IMR-90 (cell line): Measurements from ENCODE around the gene STUB1. TPM values are rescaled to one million over a fixed set of nuclear protein-coding genes. Genes with fewer than 3 reads are reported as not detected.

Experiments
- ATAC-seq: fragments of 200-7000 bp; cut with Tn5 transposase; 2 replicates; pipeline ENCODE4 v1.9.1; 2020; ENCODE audit warnings: low read depth, mild to moderate bottlenecking, moderate library complexity
- BruUV-seq: library from RNA; stranded (reverse); fragments of 400-500 nt; replicated peaks from 2 replicates; lab custom pipeline; 2021; lab: Mats Ljungman, UMichigan
- CTCF ChIA-PET: fragments of 300-600 bp; formaldehyde crosslinking; extraction: SDS; loops from one replicate; lab custom pipeline; 2021; ENCODE audit warnings: antibody characterized with exemption; lab: Yijun Ruan, JAX
- POLR2A ChIA-PET: fragments of 300-600 bp; sonication (Branson Sonifier 250); formaldehyde crosslinking; loops from one replicate; lab custom pipeline; 2022; ENCODE audit warnings: antibody characterized with exemption; ENCODE audit not compliant: unreplicated experiment; lab: Charles Lee
- DNase-seq: peaks from one replicate; pipeline ENCODE4 v3.0.0; 2013
- H2AFZ ChIP-seq: replicated peaks from 2 replicates; pipeline ENCODE3; 2013; ENCODE audit warnings: low read length, mild to moderate bottlenecking; ENCODE audit not compliant: poor library complexity
- H2AK5ac ChIP-seq: 2 replicates; pipeline ENCODE4 v1.6.1; 2013; ENCODE audit warnings: low read depth, low read length, inconsistent platforms
- H2AK9ac ChIP-seq: replicated peaks from 2 replicates; pipeline ENCODE3; 2013; ENCODE audit warnings: mild to moderate bottlenecking, low read depth, low read length, moderate library complexity; ENCODE audit not compliant: poor library complexity
- H2BK120ac ChIP-seq: 2 replicates; pipeline ENCODE4 v1.6.1; 2013; ENCODE audit warnings: low read depth, low read length, inconsistent platforms
- H2BK15ac ChIP-seq: 3 replicates; pipeline ENCODE4 v1.6.1; 2013; ENCODE audit warnings: low read depth, low read length, inconsistent platforms
- H2BK20ac ChIP-seq: 2 replicates; pipeline ENCODE4 v1.6.1; 2013; ENCODE audit warnings: low read depth, mild to moderate bottlenecking, inconsistent platforms, low read length, moderate library complexity
- H2BK5ac ChIP-seq: 2 replicates; pipeline ENCODE4 v1.6.1; 2013; ENCODE audit warnings: mild to moderate bottlenecking, low read depth, low read length, inconsistent platforms; ENCODE audit not compliant: poor library complexity, severe bottlenecking
- H3K14ac ChIP-seq: replicated peaks from 2 replicates; pipeline ENCODE4 v1.6.1; 2013; ENCODE audit warnings: low read depth, low read length, inconsistent platforms
- H3K18ac ChIP-seq: 2 replicates; pipeline ENCODE4 v1.6.1; 2013; ENCODE audit warnings: low read depth, low read length, control low read depth
- H3K23ac ChIP-seq: 2 replicates; pipeline ENCODE4 v1.6.1; 2013; ENCODE audit warnings: low read depth, low read length, inconsistent platforms
- H3K27ac ChIP-seq: 2 replicates; pipeline ENCODE4 v1.5.1; 2013; ENCODE audit warnings: mild to moderate bottlenecking, control low read depth, low read length; ENCODE audit not compliant: insufficient read depth
- H3K27me3 ChIP-seq: 2 replicates; pipeline ENCODE4 v1.6.1; 2013; ENCODE audit warnings: low read length; ENCODE audit not compliant: control insufficient read depth, insufficient read depth
- H3K36me3 ChIP-seq: 2 replicates; pipeline ENCODE4 v1.6.1; 2013; ENCODE audit warnings: low read length, mixed read lengths; ENCODE audit not compliant: control insufficient read depth, insufficient read depth
- H3K4ac ChIP-seq: 2 replicates; pipeline ENCODE4 v1.6.1; 2013; ENCODE audit warnings: low read depth, low read length, inconsistent platforms
- H3K4me1 ChIP-seq: 2 replicates; pipeline ENCODE4 v1.6.1; 2013; ENCODE audit warnings: low read length, mixed read lengths; ENCODE audit not compliant: control insufficient read depth, insufficient read depth
- H3K4me2 ChIP-seq: 2 replicates; pipeline ENCODE4 v1.6.1; 2013; ENCODE audit warnings: low read depth, mild to moderate bottlenecking, control low read depth, low read length, moderate library complexity
- H3K4me3 ChIP-seq: 2 replicates; pipeline ENCODE4 v1.5.1; 2013; ENCODE audit warnings: low read depth, mild to moderate bottlenecking, control low read depth, low read length, moderate library complexity; ENCODE audit not compliant: insufficient read depth
- H3K56ac ChIP-seq: 2 replicates; pipeline ENCODE4 v1.6.1; 2013; ENCODE audit warnings: low read length, inconsistent platforms; ENCODE audit not compliant: insufficient read depth; ENCODE audit errors: extremely low read depth
- H3K79me1 ChIP-seq, 2 experiments: 2 replicates each; pipeline ENCODE4 v1.6.1; 2013; ENCODE audit warnings: low read length in 2 of 2, inconsistent platforms in 1 of 2, low read depth in 1 of 2
- H3K9ac ChIP-seq: 2 replicates; pipeline ENCODE4 v1.6.1; 2013; ENCODE audit warnings: low read depth, low read length, control low read depth
- H3K9me1 ChIP-seq: 2 replicates; pipeline ENCODE4 v1.6.1; 2013; ENCODE audit warnings: low read length, inconsistent platforms; ENCODE audit not compliant: insufficient read depth
- H3K9me3 ChIP-seq: 2 replicates; pipeline ENCODE4 v1.6.1; 2013; ENCODE audit warnings: low read length; ENCODE audit not compliant: control insufficient read depth, insufficient read depth
- H4K20me1 ChIP-seq: 2 replicates; pipeline ENCODE4 v1.6.1; 2013; ENCODE audit warnings: low read length, inconsistent platforms; ENCODE audit not compliant: insufficient read depth
- H4K5ac ChIP-seq: 2 replicates; pipeline ENCODE4 v1.6.1; 2013; ENCODE audit warnings: mild to moderate bottlenecking, low read depth, low read length, control low read depth
- H4K8ac ChIP-seq, 2 experiments: 2 replicates each; pipeline ENCODE4 v1.6.1; 2013; ENCODE audit warnings: low read depth in 2 of 2, low read length in 2 of 2, control low read depth in 1 of 2, inconsistent platforms in 1 of 2
- H4K91ac ChIP-seq: 2 replicates; pipeline ENCODE4 v1.6.1; 2013; ENCODE audit warnings: low read depth, low read length, inconsistent platforms; ENCODE audit not compliant: insufficient read depth
- BHLHE40 ChIP-seq: fragments of 150-350 bp; IDR thresholded peaks from 2 replicates; pipeline ENCODE4 v1.6.1; 2016; ENCODE audit warnings: mild to moderate bottlenecking, low read depth, low read length
- CEBPB ChIP-seq: IDR thresholded peaks from 2 replicates; pipeline ENCODE4 v1.6.1; 2012; ENCODE audit warnings: low read depth, low read length, improper control_type of control experiment
- CHD1 ChIP-seq: IDR thresholded peaks from 2 replicates; pipeline ENCODE4 v1.6.1; 2012; ENCODE audit warnings: low read depth, low read length, improper control_type of control experiment
- CTCF ChIP-seq: conservative IDR thresholded peaks from 2 replicates; pipeline ENCODE4 v1.5.1; 2012; ENCODE audit warnings: mild to moderate bottlenecking, low read depth, low read length, improper control_type of control experiment
- ELK1 ChIP-seq: fragments of 150-350 bp; IDR thresholded peaks from 2 replicates; pipeline ENCODE4 v1.6.1; 2016; ENCODE audit warnings: low read depth, mild to moderate bottlenecking, low read length, moderate library complexity, borderline replicate concordance
- FOS ChIP-seq: fragments of 150-350 bp; IDR thresholded peaks from 2 replicates; pipeline ENCODE4 v1.6.1; 2016; ENCODE audit warnings: low read depth, low read length
- MAFK ChIP-seq: IDR thresholded peaks from 2 replicates; pipeline ENCODE4 v1.6.1; 2012; ENCODE audit warnings: low read depth, low read length, improper control_type of control experiment
- MAZ ChIP-seq: IDR thresholded peaks from 2 replicates; pipeline ENCODE4 v1.6.1; 2012; ENCODE audit warnings: low read depth, mild to moderate bottlenecking, low read length, improper control_type of control experiment, moderate library complexity, borderline replicate concordance
- MXI1 ChIP-seq: IDR thresholded peaks from 2 replicates; pipeline ENCODE4 v1.6.1; 2012; ENCODE audit warnings: low read depth, mild to moderate bottlenecking, low read length, moderate library complexity, borderline replicate concordance
- NFE2L2 ChIP-seq: fragments of 150-350 bp; IDR thresholded peaks from 2 replicates; pipeline ENCODE4 v1.6.1; 2016; ENCODE audit warnings: low read depth, mild to moderate bottlenecking, low read length
- POLR2A ChIP-seq: IDR thresholded peaks from 2 replicates; pipeline ENCODE4 v1.6.1; 2012; ENCODE audit warnings: mild to moderate bottlenecking, low read depth, low read length
- RAD21 ChIP-seq: IDR thresholded peaks from 2 replicates; pipeline ENCODE4 v1.6.1; 2012; ENCODE audit warnings: low read length, improper control_type of control experiment
- WGBS, 2 experiments: methylation state at CpG; one replicate each; pipeline versions ENCODE4 v1.1.5 to v1.1.7; 2013; ENCODE audit warnings: missing lambda C conversion rate in 2 of 2; ENCODE audit not compliant: insufficient read length in 1 of 2; ENCODE audit errors: extremely low coverage in 2 of 2; 5-methylcytosine and 5-hydroxymethylcytosine counted together
- dilution Hi-C: fragments of 300-500 bp; cut with HindIII; formaldehyde crosslinking; loops from one replicate; pipeline ENCODE4 v1.14.3; 2018; ENCODE audit warnings: low sequenced_read_pairs; ENCODE audit not compliant: unreplicated experiment
- in situ Hi-C: fragments of 300-500 bp; cut with MboI; formaldehyde crosslinking; loops from 3 replicates; pipeline ENCODE4 v1.14.3; 2019; ENCODE audit warnings: low sequenced_read_pairs, inconsistent platforms, mixed read lengths
- intact Hi-C: fragments of 100-400 bp; cut with micrococcal nuclease; formaldehyde crosslinking; loops from 2 replicates; pipeline ENCODE4 v1.10.0; 2022
- polyA plus RNA-seq, 3 experiments: library from polyadenylated mRNA; depleted of rRNA; stranded (reverse); fragments of >200 nt; gene quantifications; 2 replicates each; pipeline ENCODE4 v1.2.3, GENCODE V29; 2012; ENCODE audit warnings: low replicate concordance in 1 of 3
- total RNA-seq: library from RNA; depleted of rRNA; stranded (reverse); fragments of >200 nt; gene quantifications from 2 replicates; pipeline ENCODE4 v1.2.3, GENCODE V29; 2012
- TF ChIP-seq, protein P1 (sequence below): fragments of 150-350 bp; IDR thresholded peaks from 2 replicates; pipeline ENCODE4 v1.6.1; 2017; ENCODE audit warnings: mild to moderate bottlenecking, antibody characterized with exemption, low read length, low read depth

The STUB1 gene
- total and polyA plus RNA-seq, 2 of the 4 experiments (the other 2 are of a cell fraction): 183 to 186 TPM

DNA sequence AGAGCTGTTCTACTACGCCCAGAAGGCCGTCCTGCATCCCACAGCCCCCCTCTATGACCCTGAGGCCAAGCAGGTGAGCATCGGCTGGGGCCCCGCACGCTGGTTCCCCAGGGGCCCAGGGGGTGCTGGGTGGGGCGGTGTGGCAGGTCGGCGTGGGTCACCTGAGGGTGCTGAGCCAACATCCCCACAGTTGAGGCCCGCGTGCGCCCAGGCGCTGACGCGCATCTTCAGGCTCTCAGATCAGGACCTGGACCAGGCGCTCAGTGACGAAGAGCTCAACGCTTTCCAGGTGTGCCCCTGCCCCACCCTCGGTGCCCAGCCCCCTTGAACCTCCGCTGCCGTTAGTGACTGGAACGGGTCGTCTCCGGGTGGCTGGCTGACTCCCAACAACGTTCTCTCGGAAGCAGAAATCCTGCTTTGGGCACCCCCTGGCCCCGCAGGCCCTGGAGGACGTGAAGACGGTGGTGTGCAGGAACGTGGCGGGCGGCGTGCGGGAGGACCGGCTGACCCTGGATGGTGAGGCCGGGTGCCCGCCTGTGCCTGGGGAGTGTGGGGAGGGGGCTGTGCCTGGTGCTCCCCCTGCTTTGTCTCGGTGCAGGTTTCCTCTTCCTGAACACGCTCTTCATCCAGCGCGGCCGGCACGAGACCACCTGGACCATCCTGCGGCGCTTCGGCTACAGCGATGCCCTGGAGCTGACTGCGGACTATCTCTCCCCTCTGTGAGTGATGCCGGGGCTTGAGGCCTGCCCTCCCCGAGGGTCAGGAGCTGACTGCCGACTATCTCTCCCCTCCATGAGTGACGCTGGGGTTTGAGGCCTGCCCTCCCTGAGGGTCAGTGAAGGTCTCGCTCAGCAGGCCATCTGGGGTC, 9.5 kb upstream of the STUB1 start:
- intact Hi-C loops: no loop called here

More for the DNA sequence above, 9.5 kb upstream of the STUB1 start:
- Histone ChIP-seq H3K14ac (no peak overlapping the region), H2BK15ac (no peak overlapping the region), H3K36me3 (peaks cover 47% of the 10 kb centered on the region), H2AK5ac (no peak overlapping the region), H2AFZ (no peak overlapping the region), H4K8ac (no peak overlapping the region), H4K5ac (no peak overlapping the region), H3K9me3 (no peaks in the 10 kb centered on the region), H3K4me2 (no peak overlapping the region), H4K91ac (no peak overlapping the region), H3K4me3 (no peak overlapping the region), H3K4ac (no peak overlapping the region), H2BK20ac (no peak overlapping the region), H3K27ac (no peak overlapping the region), H2AK9ac (peak overlapping the region; percentile 78), H2BK120ac (no peak overlapping the region), H3K9ac (no peak overlapping the region), H3K56ac (no peak overlapping the region), H3K4me1 (peaks cover 13% of the 10 kb centered on the region), H3K79me1 (peaks cover 0 to 37% of the 10 kb centered on the region in 2 experiments; a peak in 1 of 4 replicates), H2BK5ac (no peak overlapping the region), H4K20me1 (peaks cover 27% of the 10 kb centered on the region), H3K27me3 (no peaks in the 10 kb centered on the region), H3K18ac (no peak overlapping the region), H3K9me1 (peaks cover 6% of the 10 kb centered on the region), H3K23ac (no peak overlapping the region)
- in situ Hi-C loops: no loop called here
- TF ChIP-seq CHD1 (no peak), CTCF (no peak), BHLHE40 (no peak), MAZ (no peak), ELK1 (no peak), CEBPB (no peak), MXI1 (no peak), NFE2L2 (no peak), RAD21 (no peak), POLR2A (no peak), MAFK (no peak), FOS (no peak)
- TF ChIP-seq, protein P1, sequence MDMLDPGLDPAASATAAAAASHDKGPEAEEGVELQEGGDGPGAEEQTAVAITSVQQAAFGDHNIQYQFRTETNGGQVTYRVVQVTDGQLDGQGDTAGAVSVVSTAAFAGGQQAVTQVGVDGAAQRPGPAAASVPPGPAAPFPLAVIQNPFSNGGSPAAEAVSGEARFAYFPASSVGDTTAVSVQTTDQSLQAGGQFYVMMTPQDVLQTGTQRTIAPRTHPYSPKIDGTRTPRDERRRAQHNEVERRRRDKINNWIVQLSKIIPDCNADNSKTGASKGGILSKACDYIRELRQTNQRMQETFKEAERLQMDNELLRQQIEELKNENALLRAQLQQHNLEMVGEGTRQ: no peak
- DNase-seq: no peak
- ChIA-PET CTCF (no interaction called here), POLR2A (no interaction called here)
- no peak for ATAC-seq
- 93% methylated on average over 31 of the region's 52 CpGs; no CpG with 5 or more reads in 1 of the 2 experiments for WGBS, 2 experiments
- dilution Hi-C loops: no loop called here
- BruUV-seq: no TSS peak
